Natural killer cell (primary cell): ENCODE results near the gene C1QTNF6. TPM values are rescaled to one million over a fixed set of nuclear protein-coding genes. Genes with fewer than 3 reads are reported as not detected.
"Not testable (repeated sequence)": the region's sequence is repeated elsewhere in the genome, so short reads cannot be mapped to it uniquely, and the experiment has no call there.

ENCODE experiments used
- ATAC-seq, 3 donors: fragments of 150-1000 bp in 2 of 3; fragments of 200-7000 bp in 1 of 3; cut with Tn5 transposase; 1 replicate in 1 of 3; 2 replicates in 2 of 3; pipeline ENCODE4 v1.10.0; 2021; ENCODE audit warnings: mild to moderate bottlenecking in 2 of 3, moderate library complexity in 2 of 3
- DNase-seq, 2 donors: peaks; one replicate each; pipeline versions ENCODE4 v3.0.0 to v3.0.0-alpha.2; 2013 to 2021; ENCODE audit warnings: mixed read lengths in 1 of 2
- H3K27ac ChIP-seq: one replicate; pipeline ENCODE4 v1.5.1; 2013; ENCODE audit warnings: mild to moderate bottlenecking, low read length
- H3K27me3 ChIP-seq: one replicate; pipeline ENCODE4 v1.6.1; 2013; ENCODE audit warnings: low read length; ENCODE audit not compliant: control insufficient read depth, insufficient read depth
- H3K36me3 ChIP-seq: one replicate; pipeline ENCODE4 v1.6.1; 2013; ENCODE audit warnings: low read length; ENCODE audit not compliant: control insufficient read depth, insufficient read depth
- H3K4me1 ChIP-seq: one replicate; pipeline ENCODE4 v1.6.1; 2013; ENCODE audit warnings: low read length; ENCODE audit not compliant: control insufficient read depth, insufficient read depth
- H3K4me3 ChIP-seq: one replicate; pipeline ENCODE4 v1.5.1; 2013; ENCODE audit warnings: low read length
- H3K9me3 ChIP-seq: one replicate; pipeline ENCODE4 v1.6.1; 2013; ENCODE audit warnings: low read length; ENCODE audit not compliant: control insufficient read depth, insufficient read depth
- H3K27ac Mint-ChIP-seq, 2 donors: one replicate each; pipeline ENCODE4 v1.8.0; 2022; ENCODE audit warnings: mild to moderate bottlenecking in 2 of 2, mixed read lengths in 2 of 2, moderate library complexity in 1 of 2
- H3K27me3 Mint-ChIP-seq, 2 donors: one replicate each; pipeline ENCODE4 v1.8.0; 2022; ENCODE audit warnings: low read depth in 2 of 2, mixed read lengths in 2 of 2
- H3K36me3 Mint-ChIP-seq: one replicate; pipeline ENCODE4 v1.8.0; 2022; ENCODE audit warnings: mixed read lengths
- H3K4me1 Mint-ChIP-seq, 2 donors: one replicate each; pipeline ENCODE4 v1.8.0; 2022; ENCODE audit warnings: mixed read lengths in 2 of 2
- H3K4me3 Mint-ChIP-seq: one replicate; pipeline ENCODE4 v1.8.0; 2022; ENCODE audit warnings: mild to moderate bottlenecking, moderate library complexity, mixed read lengths
- H3K9me3 Mint-ChIP-seq, 2 donors: one replicate each; pipeline ENCODE4 v1.8.0; 2022; ENCODE audit warnings: mixed read lengths in 2 of 2
- CTCF ChIP-seq: fragments of 200-600 bp; IDR thresholded peaks from one replicate; pipeline ENCODE4 v1.8.0; 2022; ENCODE audit warnings: antibody characterized with exemption
- WGBS: methylation state at CpG from one replicate; pipeline ENCODE4 v1.1.7; 2013; ENCODE audit warnings: missing lambda C conversion rate; ENCODE audit not compliant: insufficient coverage; 5-methylcytosine and 5-hydroxymethylcytosine counted together
- intact Hi-C: fragments of 100-400 bp; cut with micrococcal nuclease; formaldehyde crosslinking; loops from one replicate; pipeline ENCODE4 v1.14.2; 2022
- total RNA-seq, 4 donors: library from RNA; stranded (reverse); fragments of 120-200 nt in 1 of 4; gene quantifications; one replicate each; pipeline versions ENCODE4 v1.2.3 to v1.2.4, GENCODE V29; 2013 to 2022

C1QTNF6 gene
- total RNA-seq, 3 donors from 2014 or later (not counting 1 experiment from before 2014, with no cell fraction given): 6.0 to 10.3 (median 6.7) TPM

GRCh38 chr22:37233751-37234631 lies 45.9 kb upstream of the C1QTNF6 start:
- DNase-seq (peak; percentile 12 to 22), ATAC-seq (no peak)
- H3K9me3 Mint-ChIP-seq: no peaks in the 10 kb centered on the region
- TF ChIP-seq CTCF: no peak
- Histone ChIP-seq H3K9me3 (no peaks in the 10 kb centered on the region), H3K27ac (peak overlapping the region; percentile 58), H3K4me3 (no peak overlapping the region), H3K36me3 (peaks cover 83% of the 10 kb centered on the region), H3K27me3 (no peaks in the 10 kb centered on the region), H3K4me1 (peaks cover 98% of the 10 kb centered on the region)
- peak overlapping the region; percentile 93 to 98 for H3K27ac Mint-ChIP-seq
- H3K27me3 Mint-ChIP-seq: no peaks in the 10 kb centered on the region
- H3K4me1 Mint-ChIP-seq: peaks cover 91 to 97% of the 10 kb centered on the region in 2 donors
- WGBS: 72% methylated on average over 27 of the region's 27 CpGs
- H3K36me3 Mint-ChIP-seq: no peaks in the 10 kb centered on the region
- intact Hi-C loops: no loop called here
- H3K4me3 Mint-ChIP-seq: peak overlapping the region; percentile 81

- Histone ChIP-seq H3K36me3 (peaks cover 85% of the 10 kb centered on the region), H3K4me1 (peaks cover 98% of the 10 kb centered on the region)
- Mint-ChIP-seq H3K4me1 (peaks cover 91 to 97% of the 10 kb centered on the region in 2 donors), H3K4me3 (peak overlapping the region; percentile 50), H3K27ac (peak overlapping the region; percentile 93 to 98)
- H3K36me3 Mint-ChIP-seq, H3K27ac ChIP-seq, H3K27me3 ChIP-seq, H3K9me3 ChIP-seq, ATAC-seq, H3K27me3 Mint-ChIP-seq, intact Hi-C loops, H3K9me3 Mint-ChIP-seq, DNase-seq, H3K4me3 ChIP-seq: not testable (repeated sequence)
- WGBS: 90% methylated on average over 12 of the region's 12 CpGs
Observed at GRCh38 chr22:37233371-37233750, 45.3 kb upstream of the C1QTNF6 start.

GRCh38 chr22:37232140-37232998 lies 44.3 kb upstream of the C1QTNF6 start:
- Histone ChIP-seq H3K27ac (peak overlapping the region; percentile 97), H3K4me1 (peaks cover 98% of the 10 kb centered on the region), H3K27me3 (no peaks in the 10 kb centered on the region), H3K9me3 (no peaks in the 10 kb centered on the region), H3K36me3 (peaks cover 87% of the 10 kb centered on the region), H3K4me3 (no peak overlapping the region)
- Mint-ChIP-seq H3K4me3 (peak overlapping the region; percentile 4), H3K27ac (peak overlapping the region; percentile 93 to 98), H3K9me3 (no peaks in the 10 kb centered on the region), H3K36me3 (no peaks in the 10 kb centered on the region), H3K4me1 (peaks cover 86 to 95% of the 10 kb centered on the region in 2 donors), H3K27me3 (no peaks in the 10 kb centered on the region)
- WGBS: 71% methylated on average over 14 of the region's 15 CpGs
- DNase-seq: peak; percentile 13 to 30
- intact Hi-C loops: no loop called here
- no peak for TF ChIP-seq CTCF
- ATAC-seq: no peak
